GM18868 (cell line): ENCODE data around the gene TDRD10.

ENCODE experiments used
- ATAC-seq: cut with Tn5 transposase; IDR thresholded peaks from one replicate; pipeline ENCODE4 v1.9.1; 2021; ENCODE audit warnings: mild to moderate bottlenecking, moderate library complexity; ENCODE audit not compliant: unreplicated experiment

TDRD10 gene

GRCh38 chr1:154575951-154576566 lies 74.0 kb downstream of the TDRD10 start:
- ATAC-seq = no peak

- no peak for ATAC-seq
Measured at GRCh38 chr1:154577346-154578057, 75.5 kb downstream of the TDRD10 start.

GRCh38 chr1:154578058-154578418 lies 76.0 kb downstream of the TDRD10 start:
- no peak for ATAC-seq

GRCh38 chr1:154579374-154579773 lies 77.4 kb downstream of the TDRD10 start:
- no peak for ATAC-seq

- ATAC-seq = no peak
Measured at GRCh38 chr1:154581766-154582165, 79.7 kb downstream of the TDRD10 start.

GRCh38 chr1:154582885-154583284 lies 80.9 kb downstream of the TDRD10 start:
- ATAC-seq = no peak

GRCh38 chr1:154583773-154584172 lies 81.8 kb downstream of the TDRD10 start:
- ATAC-seq = no peak

- ATAC-seq = no peak
Measured at GRCh38 chr1:154584267-154584994, 82.4 kb downstream of the TDRD10 start.

GRCh38 chr1:154586231-154586630 lies 84.2 kb downstream of the TDRD10 start:
- ATAC-seq = no peak

- ATAC-seq = no peak
Measured at GRCh38 chr1:154586641-154587040, 84.6 kb downstream of the TDRD10 start.

GRCh38 chr1:154589780-154590179 lies 87.8 kb downstream of the TDRD10 start:
- no peak for ATAC-seq

GRCh38 chr1:154590756-154591155 lies 88.7 kb downstream of the TDRD10 start:
- no peak for ATAC-seq

- no peak for ATAC-seq
Measured at GRCh38 chr1:154591206-154591605, 89.2 kb downstream of the TDRD10 start.

- ATAC-seq = no peak
Measured at GRCh38 chr1:154593390-154593789, 91.4 kb downstream of the TDRD10 start.

- ATAC-seq = no peak
Measured at GRCh38 chr1:154594811-154595210, 92.8 kb downstream of the TDRD10 start.

- ATAC-seq = no peak
Measured at GRCh38 chr1:154595621-154596020, 93.6 kb downstream of the TDRD10 start.
